Activated T-cell treated with anti-CD3 and anti-CD28 coated beads, Interleukin-2, amount 50 U/mL, for 48 hours (primary cell): Measurements from ENCODE around the gene ADCY5.

ENCODE experiments used
- DNase-seq, 2 experiments: peaks; one replicate each; pipeline ENCODE4 v3.0.0-alpha.2; 2020

The ADCY5 gene

DNA sequence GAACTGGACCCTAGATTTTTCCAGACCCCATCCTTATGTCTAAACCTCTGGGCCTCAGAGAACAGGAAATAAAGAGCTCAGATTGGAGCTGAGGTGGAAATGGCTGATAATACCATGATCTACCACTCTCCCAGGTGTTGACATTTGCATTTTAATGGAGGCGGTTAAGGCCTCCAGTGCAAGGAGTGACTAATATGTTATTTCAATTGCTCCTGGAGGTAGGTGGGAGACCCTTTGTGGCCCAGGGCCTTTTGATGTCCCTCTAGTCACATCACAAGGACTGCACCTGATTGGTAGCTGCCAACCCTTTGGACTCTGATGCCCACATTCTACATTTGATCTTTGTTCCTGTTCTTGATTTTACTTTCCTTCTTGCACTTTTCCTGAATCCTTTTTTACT, 9.0 kb upstream of the ADCY5 start:
- DNase-seq: no peak

DNA sequence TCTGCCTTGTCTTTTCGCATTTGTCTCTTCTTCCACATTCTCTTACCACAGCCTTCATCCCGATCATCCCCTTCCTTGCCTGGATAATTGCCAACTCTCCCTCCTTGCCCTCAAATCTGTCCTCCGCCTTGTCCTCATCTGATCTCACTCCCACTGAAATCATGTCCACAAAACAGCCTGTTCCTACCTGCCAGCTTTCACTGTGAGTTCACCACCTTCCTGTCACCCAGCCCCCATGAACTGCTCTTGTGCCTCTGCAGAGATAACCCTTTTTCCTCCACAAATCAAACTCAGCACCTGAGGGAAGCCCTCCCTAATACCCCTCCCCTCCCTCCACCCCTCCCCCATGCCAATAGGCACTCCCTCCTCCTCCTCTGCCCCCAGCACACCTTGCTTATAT, 4.8 kb upstream of the ADCY5 start:
- DNase-seq: no peak

DNA sequence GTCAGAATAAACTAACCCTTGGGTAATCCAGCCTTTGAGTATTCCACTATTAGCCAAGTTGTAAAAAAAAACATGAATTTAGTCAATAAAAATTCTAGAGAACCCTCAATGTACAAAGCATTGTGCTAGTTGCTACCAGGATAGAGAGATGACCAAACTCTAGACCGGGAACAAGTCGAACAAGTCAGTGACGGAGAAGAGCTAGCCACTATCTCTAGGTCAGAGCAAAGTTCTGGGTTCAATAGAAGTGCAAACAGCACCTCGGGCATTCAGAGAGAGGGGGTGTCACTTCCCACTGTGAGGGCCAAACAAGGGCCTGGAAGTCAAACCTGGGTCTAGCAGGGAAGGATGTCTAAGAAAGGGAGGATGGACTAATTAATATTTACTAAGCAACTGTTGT, 2.3 kb upstream of the ADCY5 start:
- no peak for DNase-seq

DNA sequence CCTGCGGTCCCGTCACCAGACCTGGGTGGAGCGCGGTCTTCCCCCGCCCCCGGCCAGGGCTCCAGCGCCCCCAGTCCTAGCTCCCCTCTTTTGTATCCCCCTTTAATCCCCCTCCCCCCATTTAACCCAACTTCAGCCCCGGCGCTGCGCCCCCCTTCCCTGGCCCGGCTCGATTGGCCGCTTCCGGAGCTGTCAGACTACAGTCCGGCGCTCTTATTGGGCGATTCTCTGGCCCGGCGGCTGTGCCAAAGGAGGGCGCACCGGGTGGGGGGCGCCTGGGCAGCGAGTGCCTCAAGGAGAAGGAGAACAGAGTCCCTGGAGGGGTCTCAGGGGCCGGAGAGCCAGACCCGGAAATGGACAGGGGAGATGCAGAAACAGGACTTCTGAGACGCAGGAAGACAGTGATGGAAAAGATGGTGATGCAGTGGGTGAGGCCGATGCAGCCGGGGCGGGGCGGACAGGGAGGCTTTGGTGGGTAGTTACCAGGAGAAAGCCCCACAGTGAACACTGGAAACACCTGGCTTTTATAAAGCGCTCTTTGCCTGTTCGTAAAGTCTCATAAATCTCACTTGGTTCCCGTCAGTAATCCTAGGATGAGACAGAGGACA, 1.2 kb upstream of the ADCY5 start:
- DNase-seq: no peak

DNA sequence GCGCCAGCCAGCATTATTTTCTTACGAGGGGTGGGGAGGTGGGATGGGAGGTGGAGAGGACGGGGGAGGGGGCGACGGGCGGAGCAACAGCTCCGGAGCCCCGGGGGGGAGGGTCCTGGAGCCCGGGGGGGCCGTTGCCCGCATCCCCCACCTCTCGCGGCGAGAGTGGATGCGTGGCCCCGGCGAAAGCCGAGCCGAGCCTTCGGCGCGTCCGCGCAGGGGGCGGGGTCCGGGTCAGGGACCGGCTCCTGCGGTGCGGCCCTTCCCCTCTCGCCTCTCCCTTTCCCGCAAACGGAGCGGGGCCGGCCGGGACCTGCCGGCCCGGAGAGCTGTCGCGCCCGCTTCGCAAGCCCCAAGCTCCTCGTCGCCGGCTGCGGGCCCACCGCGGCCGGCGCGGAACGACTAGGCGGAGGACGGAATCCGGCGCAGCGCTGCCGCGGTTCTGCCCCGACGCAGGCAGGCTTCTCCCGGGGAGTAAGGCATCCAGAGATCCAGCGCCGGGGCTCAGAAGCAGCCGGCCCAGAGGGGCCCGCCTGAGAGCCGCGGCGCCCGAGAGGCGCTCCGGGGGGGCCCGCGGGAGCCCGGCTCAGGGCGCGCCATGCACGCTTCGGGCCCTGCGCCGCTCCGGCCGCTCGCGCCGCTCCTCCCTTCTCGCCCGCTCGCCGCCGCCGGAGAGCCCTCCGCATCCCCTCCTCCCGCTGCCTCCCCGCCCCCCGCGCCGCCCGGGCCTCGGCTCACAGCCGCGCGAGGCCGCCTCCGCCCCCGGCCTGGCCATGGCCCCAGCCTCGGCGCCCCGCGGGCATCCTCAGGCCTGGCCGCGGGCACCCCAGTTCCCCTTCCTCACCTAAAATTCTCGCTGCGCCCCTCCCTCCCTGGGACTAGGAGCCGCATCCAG, 459 bp upstream of the ADCY5 start:
- DNase-seq: peak; percentile 38 to 41

DNA sequence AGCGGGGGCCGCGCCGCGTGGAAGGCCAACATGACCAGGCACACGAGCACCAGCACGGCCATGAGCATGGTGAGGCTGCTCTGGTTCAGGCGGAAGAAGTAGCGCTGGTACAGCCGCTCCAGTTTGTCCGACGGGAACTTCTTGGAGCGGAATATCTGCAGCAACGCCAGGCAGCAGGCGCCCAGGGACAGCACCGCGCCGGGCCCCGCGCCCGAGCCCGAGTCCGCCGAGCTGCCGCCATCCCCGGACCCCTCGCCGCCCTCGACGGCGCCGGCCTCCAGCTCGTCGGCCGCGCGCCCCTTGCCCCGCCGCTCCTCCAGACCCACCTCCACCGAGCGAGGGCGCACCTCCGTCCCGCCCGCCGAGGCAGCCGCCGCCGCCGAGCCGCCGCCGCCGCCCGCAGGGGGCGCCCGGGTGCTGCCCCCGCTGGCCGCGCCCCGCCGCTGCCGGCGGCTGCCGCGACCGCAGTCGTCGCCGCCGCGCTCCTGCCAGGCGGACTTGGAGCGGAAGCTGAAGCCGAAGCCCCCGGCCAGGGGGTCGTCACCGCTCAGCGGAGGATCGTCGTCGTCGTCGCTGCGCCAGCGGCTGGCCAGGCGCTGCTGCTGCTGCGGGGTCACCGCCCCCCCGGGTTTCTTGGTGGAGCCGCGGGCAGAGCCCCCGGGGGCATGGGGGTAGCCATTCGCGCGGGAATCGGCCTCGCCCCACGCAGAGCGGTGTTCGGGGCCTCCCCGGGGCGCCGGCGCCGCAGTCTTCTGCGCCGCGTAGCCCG, 957 bp downstream of the ADCY5 start:
- peak; percentile 55 to 73 for DNase-seq

DNA sequence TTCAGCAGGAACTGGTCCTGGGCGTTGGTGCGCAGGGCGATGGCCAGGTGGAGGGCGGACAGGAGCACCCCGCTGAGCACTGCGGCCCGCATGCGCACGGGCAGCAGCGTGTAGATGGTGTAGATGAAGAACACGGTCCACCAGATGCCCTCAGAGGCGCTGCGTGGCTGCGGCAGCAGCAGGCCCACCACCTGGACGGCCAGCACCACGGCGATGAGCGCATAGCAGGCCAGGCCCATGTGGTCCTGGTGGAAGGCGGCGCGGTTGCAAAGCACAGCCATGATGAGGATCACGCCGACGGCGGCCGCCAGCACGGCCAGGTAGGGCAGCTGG, 1.5 kb downstream of the ADCY5 start:
- no peak for DNase-seq

DNA sequence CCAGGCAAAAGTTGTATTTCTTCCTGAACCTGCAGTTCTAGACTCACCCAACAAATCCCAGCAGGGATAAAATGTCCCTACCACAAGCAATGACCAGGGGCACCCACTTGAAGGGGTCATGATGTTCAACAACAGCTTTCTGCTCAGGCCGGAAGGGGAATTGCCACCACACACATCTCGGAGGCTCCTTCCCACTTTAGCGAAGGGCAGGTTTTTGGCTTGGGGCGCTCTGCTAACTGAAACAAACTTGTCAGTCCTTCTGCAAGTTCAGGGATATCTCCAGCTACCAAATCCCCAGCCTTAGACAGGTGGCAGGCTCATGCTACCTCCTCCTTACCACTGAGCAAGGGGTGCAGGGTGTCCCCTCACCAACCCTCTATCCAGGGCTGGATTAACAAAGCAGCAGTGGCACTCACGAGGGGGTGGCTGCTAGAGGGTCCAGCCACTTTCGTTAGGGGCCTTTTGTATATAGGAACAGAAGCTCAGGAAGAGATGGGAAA, 2.2 kb downstream of the ADCY5 start:
- no peak for DNase-seq

DNA sequence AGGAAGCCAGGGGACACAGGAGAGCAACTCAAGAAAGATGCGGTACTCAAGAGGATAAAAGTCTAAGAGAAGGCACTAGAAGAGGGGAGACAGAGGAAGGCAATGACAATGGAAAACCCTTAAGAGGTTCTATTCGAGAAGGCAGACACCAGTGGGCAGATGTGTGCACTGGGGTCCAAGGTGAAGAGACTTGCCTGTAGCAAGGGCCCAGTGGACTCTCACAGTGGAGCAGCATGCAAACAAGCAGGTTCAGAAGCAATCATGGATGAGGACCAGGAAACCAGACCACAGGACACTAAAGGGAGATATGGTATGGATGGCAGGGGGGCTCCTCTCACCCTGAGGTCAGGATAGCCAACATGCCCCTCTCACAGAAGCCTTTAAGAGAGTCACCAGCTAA, 2.7 kb downstream of the ADCY5 start:
- DNase-seq: no peak

DNA sequence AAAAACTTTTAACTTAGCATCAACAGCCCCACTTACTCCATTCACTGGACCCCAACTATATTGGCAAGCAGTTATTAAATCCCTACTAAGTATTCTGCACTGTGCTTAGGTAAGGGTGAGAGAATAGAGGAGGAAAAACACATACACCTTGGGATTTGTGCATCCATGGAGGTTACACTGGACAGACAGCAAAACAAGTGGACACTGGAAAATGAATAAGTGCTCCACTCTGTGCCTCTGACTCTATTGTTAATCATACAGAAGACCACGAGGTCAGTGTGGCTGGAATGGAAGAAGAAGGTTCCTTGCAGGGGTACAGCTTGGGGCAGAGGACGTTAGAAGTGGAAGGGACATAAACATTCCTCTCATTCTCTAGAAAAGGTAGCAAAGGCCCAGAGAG, 3.2 kb downstream of the ADCY5 start:
- no peak for DNase-seq

DNA sequence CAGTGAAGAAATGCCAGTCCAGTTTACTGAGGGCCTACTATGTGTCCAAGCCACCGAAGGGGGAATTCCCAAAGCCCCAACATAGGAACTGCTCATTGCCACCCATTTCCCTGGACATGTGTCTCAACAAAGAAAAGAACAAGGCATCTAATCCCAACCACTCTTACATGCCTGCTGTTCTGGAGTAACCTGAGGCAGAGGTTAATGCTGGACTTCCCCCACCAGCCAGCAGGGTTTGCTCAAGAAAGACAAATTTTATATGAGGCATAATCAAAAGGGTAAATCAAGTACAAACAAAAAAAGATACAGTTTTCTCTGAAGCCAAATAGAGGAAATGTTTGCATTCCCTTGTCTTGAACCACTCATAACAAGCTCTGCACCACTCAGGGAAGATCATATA, 4.1 kb downstream of the ADCY5 start:
- no peak for DNase-seq

DNA sequence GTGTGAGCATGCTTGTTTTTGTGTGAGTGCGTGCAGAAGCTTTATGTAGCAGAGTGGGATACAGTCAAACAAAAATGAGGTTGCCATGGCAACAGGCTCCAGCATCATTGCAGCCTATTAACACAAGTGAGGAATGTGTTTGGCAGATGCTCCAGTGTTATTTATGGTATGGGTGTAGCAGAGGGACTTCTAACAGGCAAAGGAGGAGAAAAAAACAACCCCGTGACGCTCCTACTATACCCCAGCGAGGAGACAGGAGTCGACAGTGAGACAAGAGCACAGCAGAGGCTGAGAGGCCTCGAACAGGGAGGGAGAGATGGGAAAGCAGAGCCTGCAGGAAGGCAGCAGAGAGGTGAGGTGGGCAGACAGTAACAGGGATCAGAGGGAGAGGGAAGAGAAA, 4.9 kb downstream of the ADCY5 start:
- no peak for DNase-seq

DNA sequence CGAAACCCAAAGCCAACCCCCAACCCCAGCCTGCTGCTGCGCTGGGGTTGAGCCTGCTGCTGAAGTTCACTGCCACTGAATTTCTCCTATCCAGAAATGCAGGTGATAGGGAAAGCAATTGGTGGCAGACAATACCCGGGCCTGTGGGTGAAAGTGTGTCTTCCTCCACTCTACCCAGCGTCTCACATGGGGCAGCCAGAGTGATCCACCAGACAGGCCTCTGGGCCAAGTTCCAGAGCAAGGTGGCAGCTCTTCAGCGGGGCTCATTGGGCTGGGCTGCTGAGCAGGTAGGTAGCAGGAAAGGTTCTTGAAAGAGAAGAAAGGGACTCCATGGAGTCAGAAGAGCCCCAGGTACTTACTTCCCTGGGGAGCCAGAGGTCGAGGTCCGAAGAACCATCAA, 6.0 kb downstream of the ADCY5 start:
- no peak for DNase-seq

DNA sequence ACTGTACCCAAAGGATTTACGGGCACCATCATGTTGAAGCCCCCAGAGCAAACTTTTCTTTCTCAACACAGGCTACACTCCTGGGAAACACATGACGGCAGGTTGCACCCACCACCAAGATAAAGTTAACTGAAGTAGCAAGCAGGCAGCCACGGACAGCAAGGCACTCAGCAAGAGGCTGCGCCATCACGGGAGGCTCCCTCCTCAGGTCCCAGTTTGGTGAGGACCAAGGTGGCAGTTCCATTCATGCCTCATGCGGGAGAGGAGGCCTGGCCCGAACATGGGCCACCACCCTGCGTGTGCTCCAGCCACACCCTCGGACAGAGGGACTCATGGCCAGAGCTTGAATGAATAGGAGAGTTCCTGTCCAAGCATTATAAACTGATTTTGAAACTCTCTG, 6.8 kb downstream of the ADCY5 start:
- DNase-seq: no peak

DNA sequence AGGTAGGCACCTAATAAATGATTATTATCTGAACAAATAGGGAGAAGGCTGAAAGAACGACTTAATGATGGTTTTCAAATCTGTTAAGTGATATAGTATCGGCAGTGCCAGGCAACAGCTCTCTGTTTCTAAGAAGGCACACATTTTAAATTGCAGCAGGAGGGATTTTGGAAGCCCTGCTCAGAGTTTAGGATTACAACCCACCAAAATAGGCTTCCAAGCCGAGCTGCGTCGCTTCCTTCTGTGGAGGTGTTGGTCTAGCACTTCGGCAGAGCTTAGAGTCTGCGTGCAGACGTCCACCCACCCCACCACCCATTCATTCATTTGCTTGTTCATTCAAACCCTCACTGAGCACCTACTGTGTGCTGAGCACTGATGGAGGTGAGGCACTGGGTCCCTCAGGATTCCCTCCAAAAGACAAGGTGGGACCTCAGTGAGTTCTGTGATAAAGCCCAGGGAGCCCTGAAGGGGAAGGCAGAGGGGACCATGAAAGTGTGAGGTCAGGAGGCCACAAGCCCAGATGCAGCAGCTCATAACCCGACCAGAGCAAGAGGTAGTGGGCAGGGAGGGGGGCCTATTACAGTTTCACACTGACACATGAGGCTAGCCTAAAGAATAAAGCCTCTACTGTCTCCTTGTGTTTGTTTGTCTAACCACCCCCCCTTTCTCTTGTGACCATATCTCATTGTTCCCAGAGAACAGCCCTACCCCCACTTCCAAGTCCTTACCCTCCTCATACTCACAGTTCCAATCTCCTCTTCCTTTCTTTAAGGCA, 8.9 kb downstream of the ADCY5 start:
- no peak for DNase-seq

DNA sequence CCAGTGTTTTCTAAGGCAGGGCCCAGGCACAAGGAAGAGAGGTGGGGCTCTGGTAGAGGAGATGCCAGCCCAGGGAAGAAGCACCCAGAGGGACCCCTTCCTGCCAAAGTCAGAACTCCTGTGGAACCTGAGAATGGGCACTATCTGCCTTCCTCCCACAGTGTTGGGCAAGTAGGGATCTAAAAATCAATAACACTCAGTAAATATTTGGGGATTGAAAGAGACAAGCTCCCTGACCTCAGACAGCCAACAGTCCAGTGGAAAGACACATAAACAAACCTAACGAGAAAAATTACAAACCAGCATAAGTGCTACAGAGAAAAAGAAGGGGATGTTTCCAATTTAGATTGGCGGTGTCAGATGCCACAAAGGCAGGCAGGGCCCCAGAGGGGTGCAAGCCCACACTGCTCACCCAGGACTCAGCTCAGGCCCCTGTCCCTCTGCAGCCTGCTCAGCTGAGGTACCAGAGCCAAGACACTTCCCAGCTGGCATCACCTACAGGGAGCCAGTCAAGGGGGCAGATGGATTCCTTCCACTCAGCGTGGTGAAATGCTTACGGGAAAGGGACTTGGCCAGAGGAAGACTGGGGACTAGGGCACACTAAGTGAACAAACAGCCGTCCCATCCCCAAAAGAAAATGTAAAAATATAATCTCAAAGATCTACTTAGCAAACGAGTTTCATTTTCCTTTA, 15.9 kb downstream of the ADCY5 start:
- no peak for DNase-seq

DNA sequence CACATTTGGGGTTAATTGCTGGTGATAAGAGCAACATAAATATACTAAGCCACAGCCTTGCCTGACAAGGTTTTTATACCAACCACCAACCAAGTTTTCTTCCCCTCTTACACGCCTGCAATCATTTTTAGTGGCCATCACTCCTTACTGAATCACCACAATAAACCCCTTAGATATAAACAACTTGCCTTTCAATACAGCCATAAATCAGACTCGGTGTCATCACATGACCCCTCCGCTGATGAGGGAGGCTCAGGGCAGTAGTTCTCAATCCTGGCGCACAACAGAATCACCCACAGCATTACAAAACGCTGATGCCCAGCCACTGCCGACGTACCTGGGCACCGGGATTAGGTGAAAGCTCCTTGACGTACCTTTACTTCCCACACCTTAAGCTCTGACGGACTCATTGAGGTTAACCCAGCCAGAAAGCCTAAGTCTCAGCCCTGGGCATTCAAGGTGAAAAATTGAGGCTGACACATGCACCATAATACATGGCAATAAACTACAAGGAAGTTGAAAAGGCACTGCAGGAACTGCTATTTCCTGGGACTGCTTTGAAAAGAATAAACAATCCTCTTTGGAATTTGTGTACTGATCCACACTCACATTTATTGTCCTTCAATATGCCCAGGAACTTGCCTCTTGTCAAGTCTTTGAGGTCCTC, 17.1 kb downstream of the ADCY5 start:
- DNase-seq: no peak

DNA sequence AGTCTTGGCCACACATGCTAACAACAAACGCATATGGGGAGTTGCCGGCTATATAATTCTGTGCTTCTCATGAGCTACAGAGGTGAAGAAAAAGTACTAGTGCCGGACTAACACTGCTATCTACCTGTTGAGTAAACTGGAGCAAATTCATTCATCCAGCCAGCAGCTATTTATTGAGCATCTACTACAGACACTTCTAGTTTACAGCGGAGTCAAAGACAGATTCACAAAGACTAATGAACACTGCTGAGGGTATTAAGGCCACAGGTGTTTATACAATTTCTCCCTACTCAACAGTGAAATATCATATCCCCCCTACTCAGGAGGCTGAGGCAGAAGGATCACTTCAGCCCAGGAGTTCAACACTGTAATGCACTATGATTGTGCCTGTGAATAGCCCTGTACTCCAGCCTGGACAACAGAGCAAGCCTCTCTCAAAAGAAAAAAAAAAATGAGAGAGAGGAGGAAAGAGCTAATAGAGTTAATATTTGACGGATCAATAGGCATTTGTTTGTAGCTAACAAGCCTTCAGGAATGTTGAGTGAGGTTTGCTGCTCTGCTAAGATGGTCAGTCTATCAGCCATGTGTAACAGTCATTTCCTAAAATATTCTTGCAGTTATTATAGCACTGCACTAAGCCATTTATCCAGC, 17.8 kb downstream of the ADCY5 start:
- DNase-seq: no peak

DNA sequence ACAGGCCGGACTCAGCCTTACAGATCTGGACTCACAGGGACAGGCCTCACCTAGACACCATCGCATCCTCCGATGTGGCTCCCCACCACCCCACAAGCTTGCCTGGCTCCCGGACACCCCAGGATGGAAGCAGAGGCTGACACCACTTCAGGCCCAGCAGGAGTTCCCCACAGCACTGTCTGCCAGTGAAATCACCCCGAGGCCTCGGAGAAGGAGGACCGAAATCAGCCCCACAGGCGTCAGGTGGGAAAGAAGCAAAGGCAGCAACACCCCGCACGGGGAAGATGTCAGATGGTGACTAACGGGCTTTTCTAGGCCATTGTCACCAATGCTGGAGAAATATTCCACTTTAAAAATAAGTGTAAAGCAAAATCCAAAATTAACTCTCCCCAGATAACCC, 18.6 kb downstream of the ADCY5 start:
- DNase-seq: no peak

DNA sequence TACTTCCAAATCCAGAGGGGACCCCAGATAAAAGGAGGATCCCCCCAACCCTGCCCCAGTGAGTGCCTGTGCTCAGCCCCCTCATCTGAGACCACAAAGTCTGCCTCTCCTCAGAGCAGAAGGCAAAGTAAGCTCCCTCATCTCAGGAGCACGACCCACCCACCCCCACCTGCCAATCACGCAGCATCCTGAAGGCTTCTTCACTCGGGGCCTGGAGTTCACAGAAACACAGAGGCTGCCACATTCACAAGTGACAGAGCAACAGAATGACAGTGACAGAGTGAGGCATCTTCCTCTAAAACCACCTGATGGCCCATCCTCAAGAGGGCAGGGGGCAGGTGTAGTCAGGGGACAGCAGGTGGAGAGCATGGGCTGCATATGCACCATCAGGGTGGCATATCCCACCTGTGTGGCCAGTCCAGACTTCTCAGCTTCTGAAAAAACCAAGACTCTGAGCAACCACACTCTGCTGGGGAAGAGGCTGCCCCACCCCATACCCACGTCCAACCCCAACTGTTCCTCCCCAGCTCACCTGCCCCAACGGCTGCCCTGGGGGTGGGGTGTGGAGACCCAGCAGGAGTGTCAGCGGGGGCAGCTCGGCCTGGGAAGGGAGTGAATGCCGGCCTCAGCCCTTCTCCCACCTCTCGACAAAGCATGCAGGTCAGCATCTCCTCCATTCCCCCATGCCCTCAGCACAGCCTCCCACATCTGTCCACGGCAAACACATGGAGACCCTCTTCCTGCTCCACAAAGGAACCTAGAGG, 19.3 kb downstream of the ADCY5 start:
- no peak for DNase-seq
